ENCODE measurements around the gene CRYM.
"Not testable (repeated sequence)": the region's sequence is repeated elsewhere in the genome, so short reads cannot be mapped to it uniquely, and the experiment has no call there.

CRYM gene

GRCh38 chr16:21324267-21324666 is 46.2 kb upstream of the CRYM start:
- H3F3A ChIP-seq (ENCODE audit: insufficient read depth), result no peaks in the 10 kb centered on the region
- no peak overlapping the region for H3K4me3 ChIP-seq (ENCODE audit: insufficient read depth, low read length, poor library complexity, severe bottlenecking)
- no peaks in the 10 kb centered on the region for H3K36me3 ChIP-seq (ENCODE audit: low read length)
- H3K9me2 ChIP-seq (replicated peaks; ENCODE audit: insufficient read depth, low read length), result no peaks in the 10 kb centered on the region
- H3K79me2 ChIP-seq (ENCODE audit: insufficient read depth, low read length), result no peaks in the 10 kb centered on the region
- TF ChIP-seq CTCF (IDR thresholded peaks at IDR 0.05; ENCODE audit: insufficient read depth, low read length, poor library complexity, severe bottlenecking) (no peak), EZH2phosphoT487 (conservative IDR thresholded peaks at IDR 0.05; ENCODE audit: low read length) (no peak)
- no peak overlapping the region for H2AFZ ChIP-seq (ENCODE audit: low read depth, low read length, severe bottlenecking)
- H3K9me3 ChIP-seq (ENCODE audit: insufficient read depth, low read length), result no peaks in the 10 kb centered on the region
- H3K4me2 ChIP-seq (ENCODE audit: low read depth, low read length, poor library complexity, severe bottlenecking), result no peak overlapping the region
- H3K9ac ChIP-seq (ENCODE audit: low read length), result no peak overlapping the region
- H4K20me1 ChIP-seq (ENCODE audit: low read depth, low read length), result no peaks in the 10 kb centered on the region
- H3K27ac ChIP-seq (ENCODE audit: low read depth, low read length), result no peak overlapping the region
- no peaks in the 10 kb centered on the region for H3K27me3 ChIP-seq (ENCODE audit: low read length)

- not testable (repeated sequence) for H3K9ac ChIP-seq (ENCODE audit: low read length); H3K27ac ChIP-seq (ENCODE audit: low read depth, low read length); H3K27me3 ChIP-seq (ENCODE audit: low read length); H4K20me1 ChIP-seq (ENCODE audit: low read depth, low read length); H3K4me2 ChIP-seq (ENCODE audit: low read depth, low read length, poor library complexity, severe bottlenecking); H3K79me2 ChIP-seq (ENCODE audit: insufficient read depth, low read length); H3K36me3 ChIP-seq (ENCODE audit: low read length); H3F3A ChIP-seq (ENCODE audit: insufficient read depth); H3K9me3 ChIP-seq (ENCODE audit: insufficient read depth, low read length); H3K4me3 ChIP-seq (ENCODE audit: insufficient read depth, low read length, poor library complexity, severe bottlenecking); H3K9me2 ChIP-seq (replicated peaks; ENCODE audit: insufficient read depth, low read length); H2AFZ ChIP-seq (ENCODE audit: low read depth, low read length, severe bottlenecking)
These were observed 44.2 kb upstream of the CRYM start for GRCh38 chr16:21322251-21322650.

- no peaks in the 10 kb centered on the region for H3K9me2 ChIP-seq (replicated peaks; ENCODE audit: insufficient read depth, low read length)
- H3K36me3 ChIP-seq (ENCODE audit: low read length), result 0 out of 2 replicates have a peak, but pooled peaks cover 2% of the 10 kb centered on the region
- no peak overlapping the region for H3K4me2 ChIP-seq (ENCODE audit: low read depth, low read length, poor library complexity, severe bottlenecking)
- no peak overlapping the region for H3K4me3 ChIP-seq (ENCODE audit: insufficient read depth, low read length, poor library complexity, severe bottlenecking)
- no peaks in the 10 kb centered on the region for H3K79me2 ChIP-seq (ENCODE audit: insufficient read depth, low read length)
- H3K27ac ChIP-seq (ENCODE audit: low read depth, low read length), result no peak overlapping the region
- TF ChIP-seq CTCF (IDR thresholded peaks at IDR 0.05; ENCODE audit: insufficient read depth, low read length, poor library complexity, severe bottlenecking) (no peak), EZH2phosphoT487 (conservative IDR thresholded peaks at IDR 0.05; ENCODE audit: low read length) (no peak)
- H3K9ac ChIP-seq (ENCODE audit: low read length), result no peak overlapping the region
- H4K20me1 ChIP-seq (ENCODE audit: low read depth, low read length), result no peaks in the 10 kb centered on the region
- H3K9me3 ChIP-seq (ENCODE audit: insufficient read depth, low read length), result no peaks in the 10 kb centered on the region
- H3F3A ChIP-seq (ENCODE audit: insufficient read depth), result no peaks in the 10 kb centered on the region
- no peak overlapping the region for H2AFZ ChIP-seq (ENCODE audit: low read depth, low read length, severe bottlenecking)
- no peaks in the 10 kb centered on the region for H3K27me3 ChIP-seq (ENCODE audit: low read length)
These were observed 43.6 kb upstream of the CRYM start for GRCh38 chr16:21321736-21322135.

- no peaks in the 10 kb centered on the region for H3K27me3 ChIP-seq (ENCODE audit: low read length)
- no peak overlapping the region for H3K27ac ChIP-seq (ENCODE audit: low read depth, low read length)
- no peak for TF ChIP-seq EZH2phosphoT487 (conservative IDR thresholded peaks at IDR 0.05; ENCODE audit: low read length)
- TF ChIP-seq CTCF (IDR thresholded peaks at IDR 0.05; ENCODE audit: insufficient read depth, low read length, poor library complexity, severe bottlenecking), result no peak
- no peaks in the 10 kb centered on the region for H3K9me3 ChIP-seq (ENCODE audit: insufficient read depth, low read length)
- no peaks in the 10 kb centered on the region for H3K9me2 ChIP-seq (replicated peaks; ENCODE audit: insufficient read depth, low read length)
- H3K79me2 ChIP-seq (ENCODE audit: insufficient read depth, low read length), result peaks cover 14% of the 10 kb centered on the region; the same call in 1 of the 2 replicates
- no peak overlapping the region for H3K4me3 ChIP-seq (ENCODE audit: insufficient read depth, low read length, poor library complexity, severe bottlenecking)
- no peaks in the 10 kb centered on the region; the same call in 1 of the 2 replicates for H3F3A ChIP-seq (ENCODE audit: insufficient read depth)
- 0 out of 2 replicates have a peak, but pooled peaks cover 2% of the 10 kb centered on the region for H3K36me3 ChIP-seq (ENCODE audit: low read length)
- H3K9ac ChIP-seq (ENCODE audit: low read length), result no peak overlapping the region
- no peak overlapping the region for H3K4me2 ChIP-seq (ENCODE audit: low read depth, low read length, poor library complexity, severe bottlenecking)
- no peak overlapping the region for H2AFZ ChIP-seq (ENCODE audit: low read depth, low read length, severe bottlenecking)
- H4K20me1 ChIP-seq (ENCODE audit: low read depth, low read length), result no peaks in the 10 kb centered on the region
These were observed 36.2 kb upstream of the CRYM start for GRCh38 chr16:21314339-21314738.

GRCh38 chr16:21312863-21313372 is 34.8 kb upstream of the CRYM start:
- H3K4me2 ChIP-seq (ENCODE audit: low read depth, low read length, poor library complexity, severe bottlenecking), result not testable (repeated sequence)
- H3K79me2 ChIP-seq (ENCODE audit: insufficient read depth, low read length), result peaks cover 21% of the 10 kb centered on the region

GRCh38 chr16:21312046-21312445 is 34.0 kb upstream of the CRYM start:
- not testable (repeated sequence) for H3K9me3 ChIP-seq (ENCODE audit: insufficient read depth, low read length); H3K4me3 ChIP-seq (ENCODE audit: insufficient read depth, low read length, poor library complexity, severe bottlenecking); H3F3A ChIP-seq (ENCODE audit: insufficient read depth); H3K36me3 ChIP-seq (ENCODE audit: low read length); H3K27me3 ChIP-seq (ENCODE audit: low read length); H2AFZ ChIP-seq (ENCODE audit: low read depth, low read length, severe bottlenecking); H4K20me1 ChIP-seq (ENCODE audit: low read depth, low read length); H3K9me2 ChIP-seq (replicated peaks; ENCODE audit: insufficient read depth, low read length); H3K4me2 ChIP-seq (ENCODE audit: low read depth, low read length, poor library complexity, severe bottlenecking); H3K9ac ChIP-seq (ENCODE audit: low read length); H3K27ac ChIP-seq (ENCODE audit: low read depth, low read length)
- H3K79me2 ChIP-seq (ENCODE audit: insufficient read depth, low read length), result peaks cover 21% of the 10 kb centered on the region

More at GRCh38 chr16:21312863-21313372, 34.8 kb upstream of the CRYM start:
- not testable (repeated sequence) for H3K36me3 ChIP-seq (ENCODE audit: low read length); H3K27ac ChIP-seq (ENCODE audit: low read depth, low read length); H3K4me3 ChIP-seq (ENCODE audit: insufficient read depth, low read length, poor library complexity, severe bottlenecking); H2AFZ ChIP-seq (ENCODE audit: low read depth, low read length, severe bottlenecking); H3K9ac ChIP-seq (ENCODE audit: low read length); H3K9me3 ChIP-seq (ENCODE audit: insufficient read depth, low read length); H3K27me3 ChIP-seq (ENCODE audit: low read length); H3F3A ChIP-seq (ENCODE audit: insufficient read depth); H3K9me2 ChIP-seq (replicated peaks; ENCODE audit: insufficient read depth, low read length); H4K20me1 ChIP-seq (ENCODE audit: low read depth, low read length)
